Stimulated activated CD8-positive, alpha-beta memory T cell treated with anti-CD3 and anti-CD28 coated beads, Interleukin-12 subunit alpha, Interleukin-12 subunit beta, amount 100 ng/mL, for 24 hours (primary cell): ENCODE results near the gene MAP3K9.

Experiments used
- DNase-seq: peaks from one replicate; pipeline ENCODE4 v3.0.0-alpha.2; 2020; ENCODE audit errors: extremely low read depth

Gene MAP3K9

GRCh38 chr14:70788898-70789297 is 20.4 kb downstream of the MAP3K9 start:
- DNase-seq: no peak

- no peak for DNase-seq
Measured at GRCh38 chr14:70785556-70785955, 23.8 kb downstream of the MAP3K9 start.

GRCh38 chr14:70784886-70785285 is 24.4 kb downstream of the MAP3K9 start:
- no peak for DNase-seq

GRCh38 chr14:70782361-70782760 is 27.0 kb downstream of the MAP3K9 start:
- DNase-seq: no peak

GRCh38 chr14:70780396-70781075 is 28.8 kb downstream of the MAP3K9 start:
- DNase-seq: no peak

GRCh38 chr14:70779667-70780066 is 29.6 kb downstream of the MAP3K9 start:
- DNase-seq: no peak

DNA sequence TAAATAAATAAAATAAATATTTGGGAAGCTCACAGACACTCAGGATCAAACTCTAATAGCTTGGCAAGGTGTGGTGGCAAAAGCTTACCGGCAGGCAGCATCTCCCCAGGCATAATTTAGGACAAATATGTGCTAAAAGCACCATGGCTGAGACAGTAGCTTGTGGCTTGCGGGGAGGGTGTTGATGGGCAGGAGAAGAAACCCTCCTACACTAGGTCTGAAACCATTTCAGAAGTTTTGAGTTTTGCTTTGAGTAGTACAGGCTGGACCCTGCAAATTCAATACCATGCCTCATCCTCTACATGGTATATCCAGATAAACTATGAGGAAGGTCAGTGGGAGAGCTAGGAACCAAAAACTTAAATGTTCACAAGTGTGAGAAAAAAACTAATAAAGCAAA is 33.1 kb downstream of the MAP3K9 start:
- no peak for DNase-seq

GRCh38 chr14:70773182-70773862 is 36.0 kb downstream of the MAP3K9 start:
- no peak for DNase-seq

- DNase-seq: no peak
Measured at GRCh38 chr14:70771781-70772212, 37.5 kb downstream of the MAP3K9 start.

- no peak for DNase-seq
Measured at GRCh38 chr14:70770490-70770889, 38.8 kb downstream of the MAP3K9 start.

GRCh38 chr14:70759398-70759797 is 49.9 kb downstream of the MAP3K9 start:
- no peak for DNase-seq

- no peak for DNase-seq
Measured at GRCh38 chr14:70755655-70756054, 53.7 kb downstream of the MAP3K9 start.

DNA sequence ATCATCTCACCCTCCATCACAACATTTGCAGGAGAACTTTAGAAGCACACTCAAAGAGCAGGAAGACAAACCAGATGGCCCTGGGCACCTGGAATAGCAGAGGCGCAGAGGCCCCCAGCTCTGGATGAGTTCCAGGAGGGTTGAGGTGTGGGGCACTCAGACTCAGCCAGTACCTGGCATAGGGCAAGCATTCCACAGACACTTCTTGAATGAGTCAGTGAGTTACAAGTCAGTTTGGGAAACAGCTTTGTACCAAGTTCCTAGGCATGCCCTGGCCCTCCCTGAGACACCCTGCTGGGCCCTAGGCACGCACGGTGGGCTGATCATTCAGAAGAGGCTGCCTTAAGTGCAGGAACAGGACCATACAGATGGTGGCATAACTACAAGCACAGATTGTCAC is 54.3 kb downstream of the MAP3K9 start:
- DNase-seq: no peak

- DNase-seq: no peak
Measured at GRCh38 chr14:70753518-70753953, 55.8 kb downstream of the MAP3K9 start.

DNA sequence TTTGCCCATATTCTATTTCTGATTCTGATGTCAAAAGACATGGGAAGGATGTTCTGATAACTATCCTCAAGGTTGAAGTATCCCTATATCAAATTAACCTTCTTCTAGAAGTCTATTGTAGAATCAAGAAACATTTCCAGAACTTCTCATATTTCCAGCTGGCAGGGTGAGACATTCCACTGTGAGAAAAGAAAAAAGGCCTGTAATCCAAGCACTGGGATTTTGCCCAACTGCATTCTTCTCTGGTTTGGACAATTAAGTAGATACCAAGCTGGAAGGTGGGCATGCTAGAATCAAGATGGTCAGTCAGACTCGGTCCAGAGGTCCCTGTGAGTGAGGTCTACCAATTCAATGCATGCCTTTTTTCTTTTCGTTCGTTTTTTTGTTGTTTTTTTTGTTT is 60.9 kb downstream of the MAP3K9 start:
- no peak for DNase-seq

- no peak for DNase-seq
Measured at GRCh38 chr14:70744641-70745040, 64.7 kb downstream of the MAP3K9 start.

- no peak for DNase-seq
Measured at GRCh38 chr14:70742316-70742715, 67.0 kb downstream of the MAP3K9 start.

GRCh38 chr14:70741482-70741881 is 67.8 kb downstream of the MAP3K9 start:
- no peak for DNase-seq

DNA sequence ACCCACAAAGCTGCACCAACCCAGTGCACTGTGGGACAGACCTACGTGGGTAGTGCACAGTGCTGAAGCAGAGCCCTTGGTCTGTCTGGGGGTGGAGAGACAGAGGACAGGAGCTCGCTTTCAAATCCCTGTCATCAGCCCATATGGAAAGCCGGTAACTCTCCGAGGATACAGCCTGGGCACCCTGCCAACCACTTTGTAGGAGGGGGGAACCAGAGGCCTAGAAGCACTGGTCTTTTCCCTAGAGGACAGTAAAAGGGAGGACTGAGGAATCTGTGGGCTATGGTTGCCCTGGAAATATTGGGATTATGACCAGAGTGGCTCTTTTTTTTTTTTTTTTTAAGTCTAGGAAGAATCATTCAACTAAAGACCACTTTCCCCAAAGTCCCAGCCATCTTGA is 74.3 kb downstream of the MAP3K9 start:
- no peak for DNase-seq

DNA sequence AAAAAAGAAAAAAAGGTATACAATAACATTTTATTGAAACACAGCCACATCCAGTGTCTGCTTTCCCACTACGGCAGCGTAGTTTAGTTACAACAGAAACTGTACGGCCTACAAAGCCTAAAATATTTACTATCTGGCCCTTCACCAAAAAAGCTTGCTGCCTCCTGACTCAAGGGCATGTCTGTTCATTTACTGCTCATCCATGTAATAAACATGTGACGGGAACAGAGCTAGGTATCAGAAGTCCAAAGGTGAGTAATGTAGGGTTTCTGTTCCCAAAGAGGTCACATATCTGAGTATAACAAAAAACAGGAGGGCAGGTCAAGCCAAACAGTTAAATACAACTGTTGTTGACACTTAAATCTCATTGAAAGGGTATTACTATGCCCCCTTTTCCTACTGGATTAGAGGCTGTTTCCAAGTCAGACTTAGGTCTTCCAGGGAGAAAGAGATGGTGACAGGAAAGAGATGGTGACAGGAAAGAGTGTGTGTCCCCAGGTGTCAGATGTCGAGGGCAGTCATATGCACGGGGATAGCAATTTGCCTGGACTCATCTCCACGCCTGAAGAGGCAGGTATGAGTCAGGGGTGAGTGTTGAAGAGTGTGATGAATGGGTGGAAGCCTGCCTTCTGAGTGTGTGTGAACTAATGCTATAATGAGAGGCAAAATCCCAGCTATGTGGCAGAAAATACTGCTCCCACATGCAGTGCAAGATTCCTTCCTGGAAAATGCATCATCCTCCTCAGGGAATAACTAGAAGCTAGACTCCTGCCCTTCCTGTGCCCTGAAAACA is 77.7 kb downstream of the MAP3K9 start:
- DNase-seq: no peak

DNA sequence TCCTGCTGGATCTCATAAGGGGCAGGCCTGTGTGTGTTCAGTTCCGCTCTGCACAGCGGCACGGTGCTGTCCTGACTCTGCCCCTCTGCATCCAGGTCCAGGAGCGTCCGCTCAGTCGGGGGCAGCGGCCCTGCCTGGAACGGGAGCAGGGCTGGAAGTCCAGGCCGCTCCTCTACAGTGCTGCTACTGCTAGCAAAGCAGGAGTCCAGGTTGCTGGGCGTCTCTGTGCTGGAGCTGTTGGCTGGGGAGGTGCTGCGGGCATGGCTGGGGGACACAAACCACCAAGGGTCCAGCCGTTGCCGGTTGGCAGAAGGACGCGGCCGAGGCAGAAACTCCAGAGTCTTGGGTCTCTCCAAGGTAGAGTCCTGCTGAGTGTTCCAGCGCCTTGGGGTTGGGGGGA is 78.9 kb downstream of the MAP3K9 start:
- no peak for DNase-seq

- DNase-seq: no peak
Measured at GRCh38 chr14:70726651-70727375, 82.5 kb downstream of the MAP3K9 start.
